C1 segment of cervical spinal cord (tissue), 14 donors: ENCODE measurements around the gene ALDH16A1.

ENCODE experiments used
- DNase-seq, 14 donors: peaks; one replicate each; lab custom pipeline; 2025; lab: John Stamatoyannopoulos, UW

Gene ALDH16A1

GRCh38 chr19:49423071-49423984, 29.7 kb upstream of the ALDH16A1 start, which contains the start of gene PTH2:
PTH2 (minus strand) TSS chr19:49423441; CDS start chr19:49423339, 102 bp downstream.
- no peak for DNase-seq

- no peak for DNase-seq
Measured at GRCh38 chr19:49423985-49424303, 29.1 kb upstream of the ALDH16A1 start.

GRCh38 chr19:49425178-49425577, 27.8 kb upstream of the ALDH16A1 start, which contains the start of gene GFY:
GFY (plus strand) TSS chr19:49425388; CDS start chr19:49426431, 1,043 bp downstream.
- DNase-seq, result no peak

GRCh38 chr19:49425922-49426592, 27.0 kb upstream of the ALDH16A1 start:
- DNase-seq, result peak in 1 of 14 donors; percentile 13

- DNase-seq, result no peak
Measured at GRCh38 chr19:49427339-49427738, 25.7 kb upstream of the ALDH16A1 start.

- no peak for DNase-seq
Measured at GRCh38 chr19:49427855-49428546, 25.0 kb upstream of the ALDH16A1 start.

- DNase-seq, result no peak
Measured at GRCh38 chr19:49428547-49429451, 24.2 kb upstream of the ALDH16A1 start.

- DNase-seq, result no peak
Measured at GRCh38 chr19:49430172-49430677, 22.8 kb upstream of the ALDH16A1 start.

GRCh38 chr19:49430678-49431329, 22.2 kb upstream of the ALDH16A1 start:
- no peak for DNase-seq

- no peak for DNase-seq
Measured at GRCh38 chr19:49431330-49431749, 21.7 kb upstream of the ALDH16A1 start.

GRCh38 chr19:49432141-49433073, 20.6 kb upstream of the ALDH16A1 start:
- DNase-seq, result peak in 1 of 14 donors; percentile 23

- no peak for DNase-seq
Measured at GRCh38 chr19:49433240-49433901, 19.7 kb upstream of the ALDH16A1 start.

- DNase-seq, result peak in 1 of 14 donors; percentile 73
Measured at GRCh38 chr19:49434907-49435583, 18.0 kb upstream of the ALDH16A1 start.

- no peak for DNase-seq
Measured at GRCh38 chr19:49435670-49436069, 17.4 kb upstream of the ALDH16A1 start.

- peak in 1 of 14 donors; percentile 50 for DNase-seq
Measured at GRCh38 chr19:49436381-49437017, 16.5 kb upstream of the ALDH16A1 start.

- DNase-seq, result peak in 2 of 14 donors; percentile 34 to 90
Measured at GRCh38 chr19:49437231-49437630, 15.8 kb upstream of the ALDH16A1 start.

GRCh38 chr19:49438261-49438660, 14.8 kb upstream of the ALDH16A1 start:
- peak in 1 of 14 donors; percentile 47 for DNase-seq
